H9 (cell line): ENCODE results near the gene LCNL1. TPM values are rescaled to one million over a fixed set of nuclear protein-coding genes. Genes with fewer than 3 reads are reported as not detected.

ENCODE experiments used
- DNase-seq: peaks from one replicate; pipeline ENCODE4 v3.0.0-alpha.2; 2017
- H2AFZ ChIP-seq: one replicate; pipeline ENCODE4 v1.6.1; 2013; ENCODE audit warnings: mild to moderate bottlenecking, low read length, control low read depth, moderate library complexity
- H2AK5ac ChIP-seq: 2 replicates; pipeline ENCODE4 v1.6.1; 2013; ENCODE audit warnings: low read length, control low read depth, mixed read lengths; ENCODE audit not compliant: insufficient read length
- H2BK120ac ChIP-seq: one replicate; pipeline ENCODE4 v1.6.1; 2013; ENCODE audit warnings: low read depth, mild to moderate bottlenecking, low read length, control low read depth, inconsistent platforms; ENCODE audit not compliant: poor library complexity, severe bottlenecking
- H2BK12ac ChIP-seq: 2 replicates; pipeline ENCODE4 v1.6.1; 2013; ENCODE audit warnings: low read length, control low read depth, mixed read lengths, low read depth; ENCODE audit not compliant: insufficient read length
- H2BK15ac ChIP-seq: 2 replicates; pipeline ENCODE4 v1.6.1; 2013; ENCODE audit warnings: low read depth, low read length, control low read depth
- H2BK20ac ChIP-seq: one replicate; pipeline ENCODE4 v1.6.1; 2013; ENCODE audit warnings: low read depth, mild to moderate bottlenecking, low read length, control low read depth, inconsistent platforms; ENCODE audit not compliant: poor library complexity, severe bottlenecking
- H2BK5ac ChIP-seq: 2 replicates; pipeline ENCODE4 v1.6.1; 2013; ENCODE audit warnings: low read length, control low read depth, mixed read lengths; ENCODE audit not compliant: insufficient read length
- H3K14ac ChIP-seq: 2 replicates; pipeline ENCODE4 v1.6.1; 2013; ENCODE audit warnings: low read length, control low read depth; ENCODE audit not compliant: insufficient read depth
- H3K18ac ChIP-seq: 2 replicates; pipeline ENCODE4 v1.6.1; 2013; ENCODE audit warnings: low read depth, mild to moderate bottlenecking, mixed read lengths, low read length, control low read depth; ENCODE audit not compliant: insufficient read length
- H3K23ac ChIP-seq: 2 replicates; pipeline ENCODE4 v1.6.1; 2013; ENCODE audit warnings: low read length, control low read depth, mixed read lengths, low read depth; ENCODE audit not compliant: insufficient read length
- H3K23me2 ChIP-seq: 2 replicates; pipeline ENCODE4 v1.6.1; 2013; ENCODE audit warnings: low read depth, mild to moderate bottlenecking, mixed read lengths, low read length, control low read depth; ENCODE audit not compliant: insufficient read length, poor library complexity, severe bottlenecking
- H3K27ac ChIP-seq: 2 replicates; pipeline ENCODE4 v1.5.1; 2013; ENCODE audit warnings: low read length, control low read depth, mixed read lengths, low read depth; ENCODE audit not compliant: insufficient read length
- H3K27me3 ChIP-seq: 2 replicates; pipeline ENCODE4 v1.6.1; 2013; ENCODE audit warnings: low read length, control low read depth, inconsistent platforms; ENCODE audit not compliant: insufficient read depth
- H3K4ac ChIP-seq: 2 replicates; pipeline ENCODE4 v1.6.1; 2013; ENCODE audit warnings: low read depth, mild to moderate bottlenecking, control low read depth, inconsistent platforms, low read length, moderate library complexity
- H3K4me1 ChIP-seq: 2 replicates; pipeline ENCODE4 v1.6.1; 2013; ENCODE audit warnings: low read length, control low read depth, inconsistent platforms; ENCODE audit not compliant: insufficient read depth
- H3K4me2 ChIP-seq: 2 replicates; pipeline ENCODE4 v1.6.1; 2013; ENCODE audit warnings: low read length, control low read depth, mixed read lengths; ENCODE audit not compliant: insufficient read length, insufficient read depth
- H3K56ac ChIP-seq: 2 replicates; pipeline ENCODE4 v1.6.1; 2013; ENCODE audit warnings: low read depth, mild to moderate bottlenecking, mixed read lengths, low read length, control low read depth; ENCODE audit not compliant: insufficient read length
- H3K79me1 ChIP-seq: 2 replicates; pipeline ENCODE4 v1.6.1; 2013; ENCODE audit warnings: low read depth, mild to moderate bottlenecking, moderate library complexity, low read length, control low read depth, inconsistent platforms; ENCODE audit not compliant: insufficient read depth, poor library complexity, severe bottlenecking
- H3K79me2 ChIP-seq: 2 replicates; pipeline ENCODE4 v1.6.1; 2013; ENCODE audit warnings: low read length, control low read depth, inconsistent platforms; ENCODE audit not compliant: insufficient read depth
- H3K9ac ChIP-seq: 2 replicates; pipeline ENCODE4 v1.6.1; 2013; ENCODE audit warnings: low read length, control low read depth, mixed read lengths; ENCODE audit not compliant: insufficient read length; ENCODE audit errors: extremely low read depth
- H3K9me3 ChIP-seq: one replicate; pipeline ENCODE4 v1.6.1; 2013; ENCODE audit warnings: low read depth, low read length, inconsistent platforms; ENCODE audit not compliant: control insufficient read depth
- H3T11ph ChIP-seq: one replicate; pipeline ENCODE4 v1.6.1; 2013; ENCODE audit warnings: mild to moderate bottlenecking, low read length, control low read depth, inconsistent platforms
- H4K20me1 ChIP-seq: one replicate; pipeline ENCODE4 v1.6.1; 2013; ENCODE audit not compliant: control insufficient read depth, insufficient read length, insufficient read depth
- H4K5ac ChIP-seq: 2 replicates; pipeline ENCODE4 v1.6.1; 2013; ENCODE audit warnings: low read depth, mild to moderate bottlenecking, mixed read lengths, low read length, control low read depth; ENCODE audit not compliant: insufficient read length
- H4K8ac ChIP-seq: replicated peaks from 2 replicates; pipeline ENCODE4 v1.6.1; 2013; ENCODE audit warnings: low read length, control low read depth, mixed read lengths, low read depth; ENCODE audit not compliant: insufficient read length
- H4K91ac ChIP-seq: 2 replicates; pipeline ENCODE4 v1.6.1; 2013; ENCODE audit warnings: low read depth, mild to moderate bottlenecking, moderate library complexity, mixed read lengths, low read length, control low read depth; ENCODE audit not compliant: insufficient read length
- H3K27ac Mint-ChIP-seq, 3 experiments: 2 replicates in 2 of 3; 3 replicates in 1 of 3; pipeline ENCODE4 v1.8.0; 2020 to 2021; ENCODE audit warnings: mixed read lengths in 3 of 3, mild to moderate bottlenecking in 1 of 3, moderate library complexity in 1 of 3
- H3K27me3 Mint-ChIP-seq: 2 replicates; pipeline ENCODE4 v1.8.0; 2021; ENCODE audit warnings: low read depth, mild to moderate bottlenecking, moderate library complexity, mixed read lengths
- H3K36me3 Mint-ChIP-seq, 3 experiments: 2 replicates in 2 of 3; 3 replicates in 1 of 3; pipeline ENCODE4 v1.8.0; 2020 to 2021; ENCODE audit warnings: low read depth in 3 of 3, mixed read lengths in 3 of 3; ENCODE audit not compliant: insufficient read depth in 1 of 3
- H3K4me1 Mint-ChIP-seq, 2 experiments: 2 replicates each; pipeline ENCODE4 v1.8.0; 2020; ENCODE audit warnings: mixed read lengths in 2 of 2
- H3K4me3 Mint-ChIP-seq, 2 experiments: 2 replicates in 1 of 2; 3 replicates in 1 of 2; pipeline ENCODE4 v1.8.0; 2020 to 2021; ENCODE audit warnings: mild to moderate bottlenecking in 2 of 2, mixed read lengths in 2 of 2, moderate library complexity in 1 of 2
- H3K9me3 Mint-ChIP-seq, 2 experiments: 2 replicates in 1 of 2; 3 replicates in 1 of 2; pipeline ENCODE4 v1.8.0; 2020; ENCODE audit warnings: mild to moderate bottlenecking in 2 of 2, mixed read lengths in 2 of 2, moderate library complexity in 1 of 2
- CTCF ChIP-seq: fragments of 200-600 bp; sonication (generic); conservative IDR thresholded peaks from 3 replicates; pipeline ENCODE4 v1.8.0; 2021; ENCODE audit warnings: antibody characterized with exemption, mild to moderate bottlenecking
- WGBS: extraction: QIAGEN DNeasy Blood & Tissue Kit; methylation state at CpG from one replicate; pipeline ENCODE4 v1.1.7; 2013; ENCODE audit warnings: missing lambda C conversion rate, low lambda C conversion rate, mixed read lengths; ENCODE audit not compliant: insufficient read length; ENCODE audit errors: extremely low coverage; 5-methylcytosine and 5-hydroxymethylcytosine counted together
- long read RNA-seq: library from polyadenylated mRNA; unstranded; transcript quantifications from one replicate; pipeline ENCODE4 v2.0.0, GENCODE V29; 2020
- total RNA-seq: library from RNA; stranded (reverse); gene quantifications from 2 replicates; pipeline ENCODE4 v1.2.1, GENCODE V29; 2021

LCNL1 gene
- 0.18 and 0.20 TPM in 2 replicates for total RNA-seq
- long read RNA-seq = 0 reads

DNA sequence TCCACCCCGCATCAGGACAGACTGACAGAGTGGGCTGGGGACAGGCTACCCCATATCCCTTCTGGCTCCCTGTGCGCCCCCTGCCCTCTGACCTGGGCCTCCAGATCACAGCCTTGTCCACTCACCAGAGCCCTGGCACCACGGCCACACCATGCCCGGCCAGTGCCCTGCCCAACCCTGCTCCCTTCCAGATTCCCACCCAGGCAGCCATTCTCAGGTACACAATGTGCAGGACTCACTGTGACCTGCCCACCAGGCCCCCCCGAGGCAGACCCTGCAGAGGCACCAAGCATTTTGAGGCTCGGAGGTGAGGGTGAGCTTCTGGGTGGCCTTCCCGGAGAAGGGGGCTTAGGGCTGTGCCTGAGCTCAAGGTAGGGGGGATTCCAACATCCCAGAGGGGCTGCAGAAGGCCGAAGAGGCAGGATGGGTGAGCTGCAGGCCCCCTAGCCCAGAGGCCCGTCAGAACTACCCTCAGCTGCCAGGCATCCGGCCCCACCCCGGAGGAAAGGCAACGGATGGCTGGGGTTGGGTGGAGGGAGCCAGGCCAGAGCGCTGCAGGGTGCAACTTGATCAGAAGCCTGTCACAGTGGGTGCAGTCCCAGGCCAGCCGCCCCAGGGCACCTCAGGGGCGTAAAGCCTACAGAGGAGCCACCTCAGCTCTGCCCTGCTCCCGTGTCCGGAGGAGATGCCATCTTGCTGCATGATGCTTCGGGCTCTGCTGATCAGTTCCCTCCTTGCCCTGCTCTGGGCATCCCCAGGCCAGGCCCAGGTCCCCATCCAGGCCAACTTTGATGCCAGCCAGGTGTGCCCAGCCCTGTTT lies at the start of gene LCNL1:
TSS of gene LCNL1 (plus strand) at position 762 of the 820 bp plus-strand sequence. CDS start 594 bp downstream, outside the sequence.
- H4K8ac ChIP-seq = no peak within 1 kb of the TSS
- no peaks in the 10 kb centered on the region; the same call in 1 of the 2 replicates for H3K4me1 ChIP-seq
- no peak within 1 kb of the TSS for H3K18ac ChIP-seq
- no peak within 1 kb of the TSS for H3K4ac ChIP-seq
- no peaks in the 10 kb centered on the region for H3K9me3 Mint-ChIP-seq
- no peak within 1 kb of the TSS for H2BK12ac ChIP-seq
- no CpG with 5 or more reads among the region's 18 CpGs for WGBS
- H3K4me3 Mint-ChIP-seq = no peak within 1 kb of the TSS; a peak in 1 of 5 replicates
- H3T11ph ChIP-seq = no peak within 1 kb of the TSS
- H4K5ac ChIP-seq = no peak within 1 kb of the TSS
- no peak within 1 kb of the TSS; the same call in 1 of the 2 replicates for H3K14ac ChIP-seq
- H3K9ac ChIP-seq = no peak within 1 kb of the TSS
- H3K27ac ChIP-seq = no peak within 1 kb of the TSS
- H3K9me3 ChIP-seq = no peaks in the 10 kb centered on the region
- DNase-seq = no peak
- H3K27me3 Mint-ChIP-seq = peaks cover 2% of the 10 kb centered on the region
- no peak within 1 kb of the TSS for H2BK15ac ChIP-seq
- H3K27ac Mint-ChIP-seq = peak within 1 kb of the TSS in 1 of 3 experiments; percentile 74; a peak in 1 of 7 replicates
- no peak for TF ChIP-seq CTCF
- H3K79me1 ChIP-seq = no peaks in the 10 kb centered on the region
- no peaks in the 10 kb centered on the region for H3K27me3 ChIP-seq
- H3K4me1 Mint-ChIP-seq = peaks cover under 1 to 9% of the 10 kb centered on the region in 2 experiments
- H3K56ac ChIP-seq = no peak within 1 kb of the TSS
- H4K91ac ChIP-seq = no peak within 1 kb of the TSS
- no peaks in the 10 kb centered on the region for H3K79me2 ChIP-seq
- no peak within 1 kb of the TSS for H2AFZ ChIP-seq
- H3K4me2 ChIP-seq = no peak within 1 kb of the TSS
- H3K36me3 Mint-ChIP-seq = peaks cover 0 to 3% (median 0%) of the 10 kb centered on the region in 3 experiments; a peak in 1 of 7 replicates
- H2BK20ac ChIP-seq = no peak within 1 kb of the TSS
- H2BK120ac ChIP-seq = no peak within 1 kb of the TSS
- peaks cover 9% of the 10 kb centered on the region for H3K23me2 ChIP-seq
- H2BK5ac ChIP-seq = no peak within 1 kb of the TSS
- H4K20me1 ChIP-seq = no peaks in the 10 kb centered on the region
- H2AK5ac ChIP-seq = no peak within 1 kb of the TSS
- H3K23ac ChIP-seq = no peak within 1 kb of the TSS
